NT2/D1 (cell line): ENCODE data around the gene ICA1.

ENCODE experiments used
- SUZ12 ChIP-seq: IDR thresholded peaks from 2 replicates; pipeline ENCODE4 v1.6.1; 2011; ENCODE audit not compliant: insufficient read length, insufficient read depth; ENCODE audit errors: extremely low read depth
- YY1 ChIP-seq: IDR thresholded peaks from 2 replicates; pipeline ENCODE4 v1.6.1; 2011; ENCODE audit not compliant: insufficient read length, insufficient read depth

DNA sequence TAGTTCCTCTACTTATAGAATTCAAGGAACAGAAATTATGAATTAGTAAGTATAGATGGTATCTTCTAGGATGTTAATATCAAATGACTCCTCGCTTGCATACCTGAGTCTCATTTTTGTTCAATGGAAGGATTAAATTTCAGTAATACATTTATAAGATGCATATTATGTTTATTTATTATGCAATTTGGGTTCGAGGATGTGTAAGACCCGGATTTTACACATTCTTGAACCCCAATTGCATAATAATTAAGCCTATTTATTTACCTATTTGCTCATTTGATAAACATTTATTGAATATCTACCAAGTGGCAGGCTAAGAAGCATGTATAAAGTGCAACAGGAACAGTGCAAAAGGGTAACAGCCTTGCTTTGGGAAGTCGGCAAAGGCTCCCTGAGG lies 52.6 kb downstream of the ICA1 start:
- TF ChIP-seq SUZ12 (no peak), YY1 (no peak)
